HCT116 (cell line): ENCODE measurements around the gene EDNRA.

Source experiments
- CEBPB ChIP-seq: IDR thresholded peaks from 2 replicates; pipeline ENCODE4 v1.6.1; 2012; ENCODE audit warnings: low read depth
- JUND ChIP-seq: IDR thresholded peaks from 2 replicates; pipeline ENCODE4 v1.6.1; 2012
- POLR2A ChIP-seq: IDR thresholded peaks from 2 replicates; pipeline ENCODE4 v1.7.0; 2011; ENCODE audit warnings: borderline replicate concordance; ENCODE audit not compliant: insufficient read depth, insufficient read length; ENCODE audit errors: extremely low read depth
- POLR2AphosphoS5 ChIP-seq: IDR thresholded peaks from 2 replicates; pipeline ENCODE4 v1.6.1; 2011; ENCODE audit warnings: mild to moderate bottlenecking, low read depth, low read length, moderate library complexity
- RAD21 ChIP-seq: IDR thresholded peaks from 2 replicates; pipeline ENCODE4 v1.6.1; 2012; ENCODE audit warnings: low read depth, mild to moderate bottlenecking
- YY1 ChIP-seq: IDR thresholded peaks from 2 replicates; pipeline ENCODE4 v1.6.1; 2011; ENCODE audit warnings: low read length, low read depth, moderate library complexity, mild to moderate bottlenecking; ENCODE audit not compliant: insufficient replicate concordance; ENCODE audit errors: extremely low read depth
- TF ChIP-seq, protein P1 (sequence below): IDR thresholded peaks from 2 replicates; pipeline ENCODE4 v1.6.1; 2012; ENCODE audit warnings: low read depth
- TF ChIP-seq, protein P2 (sequence below), 3 experiments: fragments of 200-600 bp in 1 of 3; sonication (generic) in 1 of 3; IDR thresholded peaks in 2 of 3; conservative IDR thresholded peaks in 1 of 3; 2 replicates each; pipeline ENCODE4 v1.5.1; 2012 to 2017; ENCODE audit warnings: low read depth in 2 of 3, low read length in 2 of 3, antibody characterized with exemption in 1 of 3, borderline replicate concordance in 1 of 3, control low read depth in 1 of 3, mild to moderate bottlenecking in 1 of 3, mixed read lengths in 1 of 3, mixed run types in 1 of 3, moderate library complexity in 1 of 3; ENCODE audit not compliant: insufficient read depth in 1 of 3
- TF ChIP-seq, protein P3 (sequence below): IDR thresholded peaks from 2 replicates; pipeline ENCODE4 v1.6.1; 2011; ENCODE audit warnings: mild to moderate bottlenecking, low read length, moderate library complexity; ENCODE audit not compliant: insufficient replicate concordance; ENCODE audit errors: extremely low read depth

DNA sequence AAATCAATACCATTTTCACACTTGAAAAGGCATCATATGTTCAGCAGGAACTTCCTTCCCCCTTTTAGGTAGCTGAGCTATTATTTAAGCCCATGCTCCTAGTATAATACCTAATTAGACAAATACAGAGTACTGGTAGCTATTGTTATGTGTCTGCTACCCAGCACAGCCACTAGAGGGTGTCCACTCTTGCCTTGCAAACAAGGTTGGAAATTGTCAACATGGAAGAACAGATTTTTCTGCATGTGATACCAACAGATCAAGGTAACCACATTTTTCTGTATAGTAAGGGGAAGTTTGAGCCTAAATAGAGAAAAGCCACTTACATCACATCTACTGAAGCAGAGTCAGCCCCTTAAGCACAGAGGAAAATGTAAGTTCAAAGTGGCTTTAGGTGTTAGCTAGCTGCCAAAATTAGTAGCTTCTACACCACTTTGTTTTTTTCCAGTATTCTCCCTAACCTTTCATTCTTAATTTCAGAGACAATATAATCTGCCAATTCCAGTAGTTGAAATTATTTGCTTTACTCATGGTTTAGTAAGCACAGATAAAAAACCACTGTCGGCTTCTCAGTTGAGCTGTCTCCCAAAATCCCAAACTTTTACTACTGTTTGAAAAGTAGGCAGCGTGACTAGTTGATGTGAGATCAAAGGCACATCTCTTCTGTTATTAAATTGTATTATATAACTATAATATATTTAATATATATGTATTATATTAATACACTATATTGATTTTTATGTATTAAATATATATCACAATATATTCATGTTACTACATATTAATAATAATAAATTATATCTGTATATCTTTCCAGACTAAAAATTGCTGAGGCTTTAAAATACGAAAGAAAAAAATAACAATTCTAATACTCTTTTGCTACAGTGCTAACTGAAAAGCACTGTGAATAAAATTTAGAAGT is 38.2 kb downstream of the EDNRA start:
- TF ChIP-seq, protein P1, sequence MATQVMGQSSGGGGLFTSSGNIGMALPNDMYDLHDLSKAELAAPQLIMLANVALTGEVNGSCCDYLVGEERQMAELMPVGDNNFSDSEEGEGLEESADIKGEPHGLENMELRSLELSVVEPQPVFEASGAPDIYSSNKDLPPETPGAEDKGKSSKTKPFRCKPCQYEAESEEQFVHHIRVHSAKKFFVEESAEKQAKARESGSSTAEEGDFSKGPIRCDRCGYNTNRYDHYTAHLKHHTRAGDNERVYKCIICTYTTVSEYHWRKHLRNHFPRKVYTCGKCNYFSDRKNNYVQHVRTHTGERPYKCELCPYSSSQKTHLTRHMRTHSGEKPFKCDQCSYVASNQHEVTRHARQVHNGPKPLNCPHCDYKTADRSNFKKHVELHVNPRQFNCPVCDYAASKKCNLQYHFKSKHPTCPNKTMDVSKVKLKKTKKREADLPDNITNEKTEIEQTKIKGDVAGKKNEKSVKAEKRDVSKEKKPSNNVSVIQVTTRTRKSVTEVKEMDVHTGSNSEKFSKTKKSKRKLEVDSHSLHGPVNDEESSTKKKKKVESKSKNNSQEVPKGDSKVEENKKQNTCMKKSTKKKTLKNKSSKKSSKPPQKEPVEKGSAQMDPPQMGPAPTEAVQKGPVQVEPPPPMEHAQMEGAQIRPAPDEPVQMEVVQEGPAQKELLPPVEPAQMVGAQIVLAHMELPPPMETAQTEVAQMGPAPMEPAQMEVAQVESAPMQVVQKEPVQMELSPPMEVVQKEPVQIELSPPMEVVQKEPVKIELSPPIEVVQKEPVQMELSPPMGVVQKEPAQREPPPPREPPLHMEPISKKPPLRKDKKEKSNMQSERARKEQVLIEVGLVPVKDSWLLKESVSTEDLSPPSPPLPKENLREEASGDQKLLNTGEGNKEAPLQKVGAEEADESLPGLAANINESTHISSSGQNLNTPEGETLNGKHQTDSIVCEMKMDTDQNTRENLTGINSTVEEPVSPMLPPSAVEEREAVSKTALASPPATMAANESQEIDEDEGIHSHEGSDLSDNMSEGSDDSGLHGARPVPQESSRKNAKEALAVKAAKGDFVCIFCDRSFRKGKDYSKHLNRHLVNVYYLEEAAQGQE: no peak
- TF ChIP-seq, protein P2, sequence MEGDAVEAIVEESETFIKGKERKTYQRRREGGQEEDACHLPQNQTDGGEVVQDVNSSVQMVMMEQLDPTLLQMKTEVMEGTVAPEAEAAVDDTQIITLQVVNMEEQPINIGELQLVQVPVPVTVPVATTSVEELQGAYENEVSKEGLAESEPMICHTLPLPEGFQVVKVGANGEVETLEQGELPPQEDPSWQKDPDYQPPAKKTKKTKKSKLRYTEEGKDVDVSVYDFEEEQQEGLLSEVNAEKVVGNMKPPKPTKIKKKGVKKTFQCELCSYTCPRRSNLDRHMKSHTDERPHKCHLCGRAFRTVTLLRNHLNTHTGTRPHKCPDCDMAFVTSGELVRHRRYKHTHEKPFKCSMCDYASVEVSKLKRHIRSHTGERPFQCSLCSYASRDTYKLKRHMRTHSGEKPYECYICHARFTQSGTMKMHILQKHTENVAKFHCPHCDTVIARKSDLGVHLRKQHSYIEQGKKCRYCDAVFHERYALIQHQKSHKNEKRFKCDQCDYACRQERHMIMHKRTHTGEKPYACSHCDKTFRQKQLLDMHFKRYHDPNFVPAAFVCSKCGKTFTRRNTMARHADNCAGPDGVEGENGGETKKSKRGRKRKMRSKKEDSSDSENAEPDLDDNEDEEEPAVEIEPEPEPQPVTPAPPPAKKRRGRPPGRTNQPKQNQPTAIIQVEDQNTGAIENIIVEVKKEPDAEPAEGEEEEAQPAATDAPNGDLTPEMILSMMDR (IDR thresholded peaks at IDR 0.05 in 2 of 3, conservative IDR thresholded peaks at IDR 0.05 in 1 of 3; ENCODE audit: borderline replicate concordance in 1 of 3, insufficient read depth in 1 of 3, low read depth in 2 of 3, low read length in 2 of 3): peak; percentile 65 to 96 (median 95); a peak in 5 of 6 replicates
- TF ChIP-seq CEBPB (no peak), YY1 (peak; percentile 21), RAD21 (peak; percentile 78), POLR2AphosphoS5 (no peak), POLR2A (no peak), JUND (no peak)
- TF ChIP-seq, protein P3, sequence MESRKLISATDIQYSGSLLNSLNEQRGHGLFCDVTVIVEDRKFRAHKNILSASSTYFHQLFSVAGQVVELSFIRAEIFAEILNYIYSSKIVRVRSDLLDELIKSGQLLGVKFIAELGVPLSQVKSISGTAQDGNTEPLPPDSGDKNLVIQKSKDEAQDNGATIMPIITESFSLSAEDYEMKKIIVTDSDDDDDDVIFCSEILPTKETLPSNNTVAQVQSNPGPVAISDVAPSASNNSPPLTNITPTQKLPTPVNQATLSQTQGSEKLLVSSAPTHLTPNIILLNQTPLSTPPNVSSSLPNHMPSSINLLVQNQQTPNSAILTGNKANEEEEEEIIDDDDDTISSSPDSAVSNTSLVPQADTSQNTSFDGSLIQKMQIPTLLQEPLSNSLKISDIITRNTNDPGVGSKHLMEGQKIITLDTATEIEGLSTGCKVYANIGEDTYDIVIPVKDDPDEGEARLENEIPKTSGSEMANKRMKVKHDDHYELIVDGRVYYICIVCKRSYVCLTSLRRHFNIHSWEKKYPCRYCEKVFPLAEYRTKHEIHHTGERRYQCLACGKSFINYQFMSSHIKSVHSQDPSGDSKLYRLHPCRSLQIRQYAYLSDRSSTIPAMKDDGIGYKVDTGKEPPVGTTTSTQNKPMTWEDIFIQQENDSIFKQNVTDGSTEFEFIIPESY: no peak
